Measurements from ENCODE around the gene PPP2R3B. TPM values are rescaled to one million over a fixed set of nuclear protein-coding genes. Genes with fewer than 3 reads are reported as not detected.
A peak's percentile ranks its signal among the peaks of the same experiment; 100 is the strongest.
"Not testable (repeated sequence)": the region's sequence is repeated elsewhere in the genome, so short reads cannot be mapped to it uniquely, and the experiment has no call there.

The PPP2R3B gene
- total RNA-seq, 4 donors from 2014 or later, result 37.6 to 106 (median 46.6) TPM

DNA sequence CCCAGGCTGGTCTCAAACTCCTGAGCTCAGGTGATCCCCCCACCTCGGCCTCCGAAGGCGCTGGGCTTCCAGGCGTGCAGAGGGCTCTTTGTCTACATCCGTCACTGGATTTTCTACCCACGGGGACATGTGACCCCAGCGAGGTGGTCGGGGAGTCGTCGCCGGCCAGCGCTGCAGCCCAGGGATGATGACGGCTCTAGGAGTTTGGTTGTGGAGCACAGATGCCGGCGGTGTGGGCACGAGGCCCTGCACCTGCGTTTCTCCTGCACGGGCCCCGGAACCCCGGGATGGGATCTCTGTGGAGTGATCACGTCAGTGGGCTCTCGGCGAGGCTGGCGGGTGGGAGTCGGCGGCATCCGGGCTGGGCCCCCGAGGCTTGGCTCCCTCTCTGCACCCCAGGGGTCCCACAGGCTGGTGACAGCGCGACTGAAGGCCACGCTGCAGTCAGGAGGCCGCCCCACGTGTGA, 59.0 kb downstream of the PPP2R3B start:
- intact Hi-C loops (cut with DNase I; ENCODE audit: low total_unique reads), result no loop called here
- no peak for TF ChIP-seq POLR2A (IDR thresholded peaks at IDR 0.05)
- TF ChIP-seq, protein P1, sequence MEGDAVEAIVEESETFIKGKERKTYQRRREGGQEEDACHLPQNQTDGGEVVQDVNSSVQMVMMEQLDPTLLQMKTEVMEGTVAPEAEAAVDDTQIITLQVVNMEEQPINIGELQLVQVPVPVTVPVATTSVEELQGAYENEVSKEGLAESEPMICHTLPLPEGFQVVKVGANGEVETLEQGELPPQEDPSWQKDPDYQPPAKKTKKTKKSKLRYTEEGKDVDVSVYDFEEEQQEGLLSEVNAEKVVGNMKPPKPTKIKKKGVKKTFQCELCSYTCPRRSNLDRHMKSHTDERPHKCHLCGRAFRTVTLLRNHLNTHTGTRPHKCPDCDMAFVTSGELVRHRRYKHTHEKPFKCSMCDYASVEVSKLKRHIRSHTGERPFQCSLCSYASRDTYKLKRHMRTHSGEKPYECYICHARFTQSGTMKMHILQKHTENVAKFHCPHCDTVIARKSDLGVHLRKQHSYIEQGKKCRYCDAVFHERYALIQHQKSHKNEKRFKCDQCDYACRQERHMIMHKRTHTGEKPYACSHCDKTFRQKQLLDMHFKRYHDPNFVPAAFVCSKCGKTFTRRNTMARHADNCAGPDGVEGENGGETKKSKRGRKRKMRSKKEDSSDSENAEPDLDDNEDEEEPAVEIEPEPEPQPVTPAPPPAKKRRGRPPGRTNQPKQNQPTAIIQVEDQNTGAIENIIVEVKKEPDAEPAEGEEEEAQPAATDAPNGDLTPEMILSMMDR (IDR thresholded peaks at IDR 0.05), result no peak
- DNase-seq (ENCODE audit: low spot score in 2 of 2), result no peak
- 85 to 86% methylated on average over 22 to 30 of the region's 33 CpGs for WGBS, 2 donors
- no peak overlapping the region for H3K4me3 ChIP-seq (ENCODE audit: low read depth, poor library complexity, severe bottlenecking)

DNA sequence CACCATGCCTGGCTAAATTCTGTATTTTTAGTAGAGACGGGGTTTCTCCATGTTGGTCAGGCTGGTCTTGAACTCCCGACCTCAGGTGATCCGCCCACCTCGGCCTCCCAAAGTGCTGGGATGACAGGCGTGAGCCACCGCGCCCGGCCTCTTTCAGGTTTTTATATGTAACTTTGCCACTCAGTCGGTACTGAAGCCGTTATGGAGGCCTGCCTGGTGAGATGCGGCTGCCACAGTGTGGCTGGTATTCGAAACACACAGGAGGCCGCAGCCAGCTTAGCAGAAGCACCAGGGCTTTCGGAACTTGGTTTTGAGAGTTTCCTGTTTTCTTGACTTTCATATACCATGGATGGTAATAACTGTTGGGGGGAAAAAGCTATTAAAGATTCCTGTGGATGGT, 62.0 kb downstream of the PPP2R3B start:
- H3K4me3 ChIP-seq (ENCODE audit: low read depth, poor library complexity, severe bottlenecking); DNase-seq (ENCODE audit: low spot score in 2 of 2); intact Hi-C loops (cut with DNase I; ENCODE audit: low total_unique reads): not testable (repeated sequence)
- WGBS, 2 donors, result 72 to 82% methylated on average over 14 of the region's 14 CpGs

DNA sequence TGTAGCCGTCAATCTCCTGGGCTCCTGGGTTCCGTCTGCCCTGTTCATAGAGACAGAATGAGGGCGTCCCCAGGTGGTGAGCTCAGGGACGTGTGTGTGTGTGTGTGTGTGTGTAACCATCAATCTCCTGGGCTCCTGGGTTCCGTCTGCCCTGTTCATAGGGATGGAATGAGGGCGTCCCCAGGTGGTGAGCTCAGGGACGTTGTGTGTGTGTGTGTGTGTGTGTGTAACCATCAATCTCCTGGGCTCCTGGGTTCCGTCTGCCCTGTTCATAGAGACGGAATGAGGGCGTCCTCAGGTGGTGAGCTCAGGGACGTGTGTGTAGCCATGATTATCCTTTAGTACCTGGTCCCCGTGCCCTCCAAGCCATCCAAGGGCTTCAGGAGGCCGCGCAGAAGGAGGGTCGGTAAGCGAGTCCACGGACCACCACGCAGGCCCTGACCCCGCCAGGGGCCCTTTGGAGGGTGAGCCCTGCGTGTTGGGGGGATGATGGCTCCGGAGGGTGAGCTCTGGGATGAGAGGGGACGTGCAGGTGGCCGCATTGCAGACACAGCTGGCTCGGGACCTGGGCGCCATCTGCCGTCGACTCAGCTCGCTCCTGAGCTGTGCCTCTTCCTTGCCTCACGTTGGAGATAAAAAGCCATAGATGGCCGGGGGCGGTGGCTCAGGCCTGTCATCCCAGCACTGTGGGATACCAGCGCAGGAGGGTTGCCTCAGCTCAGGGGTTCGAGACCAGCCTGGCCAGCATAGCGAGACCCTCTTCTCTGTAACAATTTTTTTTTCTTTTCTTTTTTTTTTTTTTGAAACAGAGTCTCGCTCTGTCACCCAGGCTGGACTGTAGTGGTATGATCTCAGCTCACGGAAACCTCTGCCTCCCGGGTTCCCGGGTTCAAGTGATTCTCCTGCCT, 62.7 kb downstream of the PPP2R3B start:
- intact Hi-C loops (cut with DNase I; ENCODE audit: low total_unique reads), result no loop called here
- TF ChIP-seq POLR2A (IDR thresholded peaks at IDR 0.05), result no peak
- TF ChIP-seq, protein P1 (IDR thresholded peaks at IDR 0.05), result no peak
- DNase-seq (ENCODE audit: low spot score in 2 of 2), result no peak
- H3K4me3 ChIP-seq (ENCODE audit: low read depth, poor library complexity, severe bottlenecking), result no peak overlapping the region
- WGBS, 2 donors, result 41 to 67% methylated on average over 35 to 36 of the region's 38 CpGs

DNA sequence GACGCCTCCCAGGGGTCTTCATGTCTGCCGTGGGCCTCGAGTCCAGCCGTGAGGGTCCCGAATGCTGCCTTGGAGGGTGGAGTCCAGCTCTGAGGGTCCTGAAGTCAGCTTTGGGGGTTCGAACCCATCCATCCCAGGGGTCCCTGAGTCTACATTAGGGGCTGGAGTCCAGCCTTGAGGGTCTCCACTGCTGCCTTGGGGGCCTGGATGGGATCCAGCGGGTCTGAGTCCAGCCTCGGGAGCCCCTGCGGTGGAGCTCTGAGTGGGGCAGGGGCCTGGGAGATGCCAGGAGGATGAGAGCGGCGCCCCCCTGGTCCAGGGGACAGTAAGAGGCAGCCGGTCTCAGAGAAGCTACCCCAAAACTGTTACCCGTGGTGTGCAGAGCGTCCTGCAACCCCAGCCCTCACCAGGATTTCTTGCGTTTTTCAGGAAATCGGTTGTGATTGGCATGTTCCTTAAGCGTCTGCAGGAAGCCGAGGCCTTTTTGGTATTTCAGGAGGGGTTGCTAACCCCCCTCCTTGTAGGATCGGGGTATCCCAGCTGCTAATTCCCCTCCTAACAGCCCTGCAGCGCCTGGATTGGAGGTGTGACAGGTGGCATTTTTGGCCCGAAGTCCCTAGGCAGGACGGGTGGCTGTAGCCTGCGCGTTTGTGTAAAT, 66.5 kb downstream of the PPP2R3B start:
- DNase-seq (ENCODE audit: low spot score in 2 of 2), result peak in 1 of 2 donors; percentile 89
- H3K4me3 ChIP-seq (ENCODE audit: low read depth, poor library complexity, severe bottlenecking), result peak overlapping the region; percentile 92
- no peak for TF ChIP-seq POLR2A (IDR thresholded peaks at IDR 0.05)
- TF ChIP-seq, protein P1 (IDR thresholded peaks at IDR 0.05), result no peak
- intact Hi-C loops (cut with DNase I; ENCODE audit: low total_unique reads), result no loop called here
- 5 to 7% methylated on average over 19 to 22 of the region's 24 CpGs for WGBS, 2 donors

DNA sequence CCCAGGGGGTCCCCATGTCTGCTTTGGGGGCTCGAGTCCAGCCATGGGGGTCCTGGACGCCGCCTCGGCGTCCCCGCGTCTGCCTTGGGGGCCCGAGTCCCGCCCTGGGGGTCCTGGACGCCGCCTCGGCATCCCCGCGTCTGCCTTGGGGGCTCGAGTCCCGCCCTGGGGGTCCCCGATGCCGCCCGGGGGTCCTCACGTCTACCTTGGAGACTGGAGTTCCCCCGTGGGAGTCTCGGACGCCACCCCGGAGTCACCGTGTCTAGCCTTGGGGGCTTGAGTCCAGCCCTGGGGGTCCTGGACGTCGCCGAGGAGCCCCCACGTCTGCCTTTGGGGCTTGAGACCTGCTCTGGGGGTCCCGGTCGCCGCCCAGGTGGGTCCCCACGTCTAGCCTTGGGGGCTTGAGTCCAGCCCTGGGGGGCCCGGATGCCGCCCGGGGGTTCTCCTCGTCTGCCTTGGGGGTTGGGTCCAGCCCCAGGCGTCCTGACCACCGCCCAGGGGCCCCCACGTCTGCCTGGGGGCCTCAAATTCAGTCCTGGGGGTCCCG, 67.1 kb downstream of the PPP2R3B start:
- 1 to 2% methylated on average over 15 to 26 of the region's 41 CpGs for whole genome bisulfite sequencing, 2 donors
- intact Hi-C loops (cut with DNase I; ENCODE audit: low total_unique reads), result no loop called here

More for the DNA sequence above, 67.1 kb downstream of the PPP2R3B start:
- peak in 1 of 2 donors; percentile 91 for DNase-seq (ENCODE audit: low spot score in 2 of 2)
- H3K4me3 ChIP-seq (ENCODE audit: low read depth, poor library complexity, severe bottlenecking), result peak overlapping the region; percentile 92
- TF ChIP-seq POLR2A (IDR thresholded peaks at IDR 0.05), result no peak
- TF ChIP-seq, protein P1 (IDR thresholded peaks at IDR 0.05), result no peak
